Kidney epithelial cell (primary cell): ENCODE measurements around the gene CAVIN1. TPM values are rescaled to one million over a fixed set of nuclear protein-coding genes. Genes with fewer than 3 reads are reported as not detected.

Source experiments
- DNase-seq: peaks from one replicate; pipeline ENCODE4 v3.0.0-alpha.2; 2010; ENCODE audit warnings: low read depth
- H3K27me3 ChIP-seq: 2 replicates; pipeline ENCODE4 v1.6.0; 2011; ENCODE audit warnings: low read length; ENCODE audit not compliant: control insufficient read depth, insufficient read depth
- H3K36me3 ChIP-seq: 2 replicates; pipeline ENCODE4 v1.5.1; 2011; ENCODE audit warnings: low read length; ENCODE audit not compliant: control insufficient read depth, insufficient read depth
- H3K4me3 ChIP-seq: 2 replicates; pipeline ENCODE4 v1.5.1; 2011; ENCODE audit warnings: low read depth, mild to moderate bottlenecking, control low read depth, low read length
- CTCF ChIP-seq: IDR thresholded peaks from 2 replicates; pipeline ENCODE4 v1.5.1; 2011; ENCODE audit warnings: mild to moderate bottlenecking, moderate library complexity, low read length, control low read depth, inconsistent platforms; ENCODE audit not compliant: insufficient read depth, poor library complexity, severe bottlenecking
- total RNA-seq: library from RNA; depleted of rRNA; stranded (reverse); fragments of >200 nt; gene quantifications from 2 replicates; pipeline ENCODE4 v1.2.3, GENCODE V29; 2015

Gene CAVIN1
- total RNA-seq, 1 donor from 2014 or later, result 70.2 TPM

GRCh38 chr17:42408061-42408460 is 15.0 kb downstream of the CAVIN1 start:
- peaks cover 2% of the 10 kb centered on the region for H3K36me3 ChIP-seq
- no peak for TF ChIP-seq CTCF
- no peaks in the 10 kb centered on the region for H3K27me3 ChIP-seq
- no peak for DNase-seq
- no peak overlapping the region for H3K4me3 ChIP-seq

GRCh38 chr17:42407289-42407836 is 15.7 kb downstream of the CAVIN1 start:
- no peak for DNase-seq
- no peaks in the 10 kb centered on the region for H3K27me3 ChIP-seq
- H3K36me3 ChIP-seq, result peaks cover 2% of the 10 kb centered on the region
- no peak overlapping the region for H3K4me3 ChIP-seq
- no peak for TF ChIP-seq CTCF

- no peak for DNase-seq
- H3K4me3 ChIP-seq, result no peak overlapping the region
- TF ChIP-seq CTCF, result no peak
Observed at GRCh38 chr17:42406615-42407288, 16.3 kb downstream of the CAVIN1 start.

GRCh38 chr17:42405963-42406495 is 17.0 kb downstream of the CAVIN1 start:
- peaks cover 2% of the 10 kb centered on the region for H3K36me3 ChIP-seq
- TF ChIP-seq CTCF, result peak; percentile 93
- no peak overlapping the region for H3K4me3 ChIP-seq
- DNase-seq, result no peak
- no peaks in the 10 kb centered on the region for H3K27me3 ChIP-seq

More at GRCh38 chr17:42406615-42407288, 16.3 kb downstream of the CAVIN1 start:
- H3K36me3 ChIP-seq, result peaks cover 2% of the 10 kb centered on the region
- H3K27me3 ChIP-seq, result no peaks in the 10 kb centered on the region

- Histone ChIP-seq H3K36me3 (peaks cover 2% of the 10 kb centered on the region), H3K27me3 (no peaks in the 10 kb centered on the region), H3K4me3 (no peak overlapping the region)
- no peak for TF ChIP-seq CTCF
- DNase-seq, result no peak
Observed at GRCh38 chr17:42405076-42405475, 18.0 kb downstream of the CAVIN1 start.
